ENCODE results near the gene TCOF1.
"Not testable (repeated sequence)": the region's sequence is repeated elsewhere in the genome, so short reads cannot be mapped to it uniquely, and the experiment has no call there.

TCOF1 gene

GRCh38 chr5:150413176-150413901 lies 55.8 kb downstream of the TCOF1 start:
- TF ChIP-seq CTCF (IDR thresholded peaks at IDR 0.05; ENCODE audit: extremely low read depth, missing control alignments), result no peak
- no peak for DNase-seq (ENCODE audit: low spot score)

DNA sequence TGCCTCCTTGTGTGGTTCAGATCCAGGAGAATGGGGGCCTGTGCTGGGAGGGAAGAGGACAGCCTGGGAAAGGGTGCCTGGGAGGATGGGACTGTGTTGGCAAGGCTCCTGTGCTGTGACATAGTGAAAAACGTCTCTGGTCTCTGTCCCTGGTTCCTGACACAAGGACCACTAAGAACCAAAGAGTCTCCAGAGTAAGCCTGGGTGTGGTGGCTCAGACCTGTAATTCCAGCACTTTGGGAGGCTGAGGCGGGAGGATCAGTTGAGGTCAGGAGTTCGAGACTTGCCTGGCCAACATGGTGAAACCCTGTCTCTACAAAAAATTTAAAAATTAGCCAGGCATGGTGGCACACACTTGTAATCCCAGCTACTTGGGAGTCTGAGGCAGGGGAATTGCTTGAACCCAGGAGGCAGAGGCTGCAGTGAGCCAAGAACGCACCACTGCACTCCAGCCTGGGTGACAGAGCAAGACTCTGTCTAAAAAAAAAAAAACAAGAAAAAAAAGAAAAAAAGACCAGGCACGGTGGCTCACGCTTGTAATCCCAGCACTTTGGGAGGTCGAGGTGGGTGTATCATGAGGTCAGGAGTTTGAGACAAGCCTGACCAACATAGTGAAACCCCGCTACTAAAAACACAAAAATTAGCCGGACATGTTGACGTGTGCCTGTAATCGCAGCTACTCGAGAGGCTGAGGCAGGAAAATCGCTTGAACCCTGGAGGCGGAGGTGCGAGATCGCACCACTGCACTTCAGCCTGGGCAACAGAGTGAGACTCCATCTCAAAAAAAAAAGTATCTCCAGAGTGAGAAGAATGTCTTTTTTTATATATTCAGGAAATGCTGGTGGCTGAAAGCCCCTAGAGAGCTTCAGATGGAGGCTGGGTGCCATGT lies 56.6 kb downstream of the TCOF1 start:
- DNase-seq (ENCODE audit: low spot score), result not testable (repeated sequence)

- TF ChIP-seq CTCF (IDR thresholded peaks at IDR 0.05; ENCODE audit: extremely low read depth, missing control alignments), result no peak
- DNase-seq (ENCODE audit: low spot score), result no peak
Measured at GRCh38 chr5:150419630-150420270, 62.3 kb downstream of the TCOF1 start.

- no peak for TF ChIP-seq CTCF (IDR thresholded peaks at IDR 0.05; ENCODE audit: extremely low read depth, missing control alignments)
- no peak for DNase-seq (ENCODE audit: low spot score)
Measured at GRCh38 chr5:150422075-150422474, 64.6 kb downstream of the TCOF1 start.

DNA sequence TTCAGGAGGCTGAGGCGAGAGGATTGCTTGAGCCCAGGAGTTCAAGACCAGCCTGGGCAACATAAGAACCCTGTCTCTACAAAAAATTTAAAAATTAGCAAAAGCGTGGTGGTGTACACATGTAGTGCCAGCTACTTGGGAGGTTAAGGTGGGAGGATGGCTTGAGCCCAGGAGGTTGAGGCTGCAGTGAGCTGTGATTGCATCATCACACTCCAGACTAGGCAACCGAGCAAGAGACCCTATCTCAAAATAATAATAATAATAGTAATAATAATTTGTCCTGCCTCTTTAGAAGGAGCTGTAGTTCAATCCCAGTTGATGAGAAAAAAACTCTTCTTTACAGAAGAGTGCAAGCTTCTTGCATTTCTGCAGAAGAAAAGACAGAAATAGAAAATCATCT lies 65.3 kb downstream of the TCOF1 start:
- TF ChIP-seq CTCF (IDR thresholded peaks at IDR 0.05; ENCODE audit: extremely low read depth, missing control alignments), result no peak
- no peak for DNase-seq (ENCODE audit: low spot score)

GRCh38 chr5:150426165-150426564 lies 68.7 kb downstream of the TCOF1 start:
- not testable (repeated sequence) for DNase-seq (ENCODE audit: low spot score)

DNA sequence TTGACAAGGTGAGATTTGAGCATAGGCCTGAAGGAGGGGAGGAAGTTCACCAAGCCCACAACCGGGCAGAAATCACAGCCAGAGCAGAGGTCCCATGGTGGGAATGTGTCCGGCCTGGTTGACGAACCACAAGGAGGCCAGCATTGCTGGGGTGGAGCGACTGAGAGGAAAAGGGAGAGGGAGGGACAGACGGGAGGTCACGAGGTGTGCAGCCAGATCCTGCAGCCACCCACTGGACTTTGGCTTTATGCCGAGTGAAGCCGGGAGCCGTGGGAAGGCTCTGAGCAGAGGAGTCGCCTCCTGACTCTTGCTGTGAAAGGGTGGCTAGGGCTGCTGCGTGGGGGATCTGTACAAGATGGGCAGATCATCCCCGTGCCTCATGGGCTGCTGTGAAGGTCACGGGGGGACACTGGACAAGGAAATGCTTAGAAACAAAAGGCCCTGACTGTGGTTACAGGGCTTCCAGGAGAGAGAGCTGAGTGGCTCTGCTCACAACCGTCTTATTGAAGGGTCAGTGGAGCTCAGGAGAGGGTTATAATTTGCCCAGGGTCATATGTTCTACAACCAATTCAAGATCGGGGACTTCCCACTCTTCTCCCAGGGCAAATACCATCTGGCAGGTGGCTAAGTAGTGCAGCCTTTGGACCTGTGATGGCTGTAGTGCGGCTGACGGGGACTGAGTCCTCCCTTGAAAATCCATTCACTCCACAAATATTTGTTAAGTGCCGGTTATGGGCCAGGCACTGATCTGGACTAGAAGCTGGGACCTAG lies 70.8 kb downstream of the TCOF1 start:
- no peak for DNase-seq (ENCODE audit: low spot score)
- TF ChIP-seq CTCF (IDR thresholded peaks at IDR 0.05; ENCODE audit: extremely low read depth, missing control alignments), result no peak

- DNase-seq (ENCODE audit: low spot score), result no peak
- TF ChIP-seq CTCF (IDR thresholded peaks at IDR 0.05; ENCODE audit: extremely low read depth, missing control alignments), result no peak
Measured at GRCh38 chr5:150428978-150429377, 71.5 kb downstream of the TCOF1 start.
